MG63 (cell line): ENCODE measurements around the gene LANCL2. TPM values are rescaled to one million over a fixed set of nuclear protein-coding genes. Genes with fewer than 3 reads are reported as not detected.

ENCODE experiments used
- DNase-seq: peaks from one replicate; pipeline ENCODE4 v3.0.0-alpha.2; 2020
- H3K27me3 ChIP-seq: fragments of 250-450 bp; sonication (Bioruptor Pico); 2 replicates; pipeline ENCODE4 v1.5.1; 2020; ENCODE audit warnings: mild to moderate bottlenecking, moderate library complexity
- H3K36me3 ChIP-seq: fragments of 250-450 bp; sonication (Bioruptor Pico); 2 replicates; pipeline ENCODE4 v1.5.1; 2020; ENCODE audit warnings: mild to moderate bottlenecking, moderate library complexity
- H3K4me3 ChIP-seq: fragments of 250-450 bp; sonication (Bioruptor Pico); 2 replicates; pipeline ENCODE4 v1.5.1; 2020; ENCODE audit warnings: mild to moderate bottlenecking, moderate library complexity
- H3K9me3 ChIP-seq: fragments of 250-450 bp; sonication (Bioruptor Pico); 2 replicates; pipeline ENCODE4 v1.5.1; 2020; ENCODE audit warnings: mild to moderate bottlenecking, moderate library complexity
- total RNA-seq: library from RNA; depleted of rRNA; stranded (reverse); fragments of >200 nt; shearing (Covaris generic); gene quantifications from 2 replicates; pipeline ENCODE4 v1.2.3, GENCODE V29; 2014; ENCODE audit warnings: low replicate concordance

Gene LANCL2
- total RNA-seq, 1 experiment from 2014 or later: 13.8 TPM

DNA sequence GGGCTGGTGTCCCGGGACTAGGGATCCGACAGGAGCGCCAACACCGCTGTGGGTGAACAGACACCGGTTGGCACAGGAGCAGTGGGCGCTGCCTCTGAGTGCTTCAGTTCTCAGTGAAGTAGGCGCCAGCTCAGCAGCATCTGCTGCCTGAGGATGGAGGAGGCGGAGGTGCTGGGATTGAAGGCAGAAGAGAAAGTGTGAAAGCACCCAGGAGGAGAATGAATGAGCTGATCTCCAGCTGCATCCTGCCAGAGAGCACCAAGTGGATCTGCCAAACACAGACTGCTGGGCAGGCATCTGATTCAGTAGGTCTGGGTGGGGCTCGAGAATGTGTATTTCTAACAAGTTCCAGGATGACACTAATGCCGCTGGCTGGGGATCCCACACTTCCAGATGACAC lies 74.5 kb downstream of the LANCL2 start:
- no peak overlapping the region for H3K4me3 ChIP-seq
- DNase-seq: peak; percentile 56
- H3K27me3 ChIP-seq: no peaks in the 10 kb centered on the region
- no peaks in the 10 kb centered on the region for H3K36me3 ChIP-seq
- H3K9me3 ChIP-seq: no peaks in the 10 kb centered on the region

- no peaks in the 10 kb centered on the region for H3K36me3 ChIP-seq
- H3K27me3 ChIP-seq: no peaks in the 10 kb centered on the region
- no peaks in the 10 kb centered on the region for H3K9me3 ChIP-seq
- DNase-seq: no peak
- H3K4me3 ChIP-seq: no peak overlapping the region
Measured at GRCh38 chr7:55440040-55440690, 75.0 kb downstream of the LANCL2 start.

- Histone ChIP-seq H3K27me3 (no peaks in the 10 kb centered on the region), H3K9me3 (no peaks in the 10 kb centered on the region), H3K36me3 (no peaks in the 10 kb centered on the region), H3K4me3 (no peak overlapping the region)
- DNase-seq: no peak
Measured at GRCh38 chr7:55441002-55441401, 75.9 kb downstream of the LANCL2 start.

DNA sequence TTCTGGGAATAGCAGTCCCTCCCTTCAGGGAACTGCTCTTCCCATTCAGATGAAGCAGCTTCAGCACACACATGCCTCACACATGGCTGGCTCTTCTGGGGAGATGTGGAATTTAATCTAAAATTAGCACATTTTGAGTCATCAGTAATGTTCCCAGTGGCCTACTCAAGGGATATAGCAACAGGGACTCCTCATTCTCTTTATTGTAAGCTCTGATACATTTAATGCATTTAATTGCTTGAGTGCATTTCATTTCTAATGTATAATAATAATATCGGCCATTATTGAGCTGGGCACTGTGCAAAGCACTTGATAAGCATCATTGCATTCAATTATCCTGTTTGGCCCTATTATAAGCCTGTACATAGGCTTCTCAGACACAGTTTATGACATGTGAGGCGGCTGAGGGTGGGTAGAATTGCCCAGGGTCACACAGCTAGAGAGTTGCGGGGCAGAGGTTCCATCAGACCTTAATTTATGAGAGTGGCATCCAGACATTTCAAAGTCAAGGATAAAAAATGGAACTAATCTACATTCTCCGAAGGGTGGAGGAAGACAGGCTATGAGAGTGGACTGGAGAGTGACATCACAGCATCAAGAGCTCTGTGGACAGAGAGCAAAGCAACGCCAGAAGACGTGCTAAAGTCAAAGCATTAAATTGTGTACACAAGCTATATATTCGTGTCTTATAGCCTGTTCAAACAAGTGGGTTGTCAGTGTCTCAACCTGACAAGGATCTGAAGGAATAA lies 76.8 kb downstream of the LANCL2 start:
- Histone ChIP-seq H3K9me3 (no peaks in the 10 kb centered on the region), H3K36me3 (no peaks in the 10 kb centered on the region), H3K27me3 (no peaks in the 10 kb centered on the region), H3K4me3 (no peak overlapping the region)
- DNase-seq: no peak

DNA sequence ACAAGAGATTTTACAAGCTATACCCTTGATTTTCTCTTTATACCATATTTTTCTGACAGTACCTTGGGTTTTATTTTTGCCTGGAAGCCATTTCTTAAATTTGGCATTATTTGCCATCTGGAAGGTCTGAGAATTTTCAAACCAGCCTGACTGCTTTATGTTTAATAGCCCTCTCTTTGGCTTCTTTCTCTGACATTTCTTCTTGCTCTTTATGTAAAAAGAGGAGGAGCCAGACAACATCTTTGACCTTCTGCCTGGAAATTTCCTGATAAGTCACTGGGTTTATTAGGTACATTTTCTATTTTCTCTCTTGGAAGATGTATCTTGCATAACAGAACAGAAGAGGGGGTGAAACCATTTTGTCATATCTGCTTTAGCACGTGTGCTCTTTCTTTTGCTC lies 79.6 kb downstream of the LANCL2 start:
- Histone ChIP-seq H3K9me3 (no peaks in the 10 kb centered on the region), H3K27me3 (no peaks in the 10 kb centered on the region), H3K36me3 (no peaks in the 10 kb centered on the region), H3K4me3 (no peak overlapping the region)
- DNase-seq: no peak

GRCh38 chr7:55448526-55448925 lies 83.4 kb downstream of the LANCL2 start:
- Histone ChIP-seq H3K36me3 (no peaks in the 10 kb centered on the region), H3K4me3 (no peak overlapping the region), H3K9me3 (no peaks in the 10 kb centered on the region), H3K27me3 (no peaks in the 10 kb centered on the region)
- DNase-seq: no peak

DNA sequence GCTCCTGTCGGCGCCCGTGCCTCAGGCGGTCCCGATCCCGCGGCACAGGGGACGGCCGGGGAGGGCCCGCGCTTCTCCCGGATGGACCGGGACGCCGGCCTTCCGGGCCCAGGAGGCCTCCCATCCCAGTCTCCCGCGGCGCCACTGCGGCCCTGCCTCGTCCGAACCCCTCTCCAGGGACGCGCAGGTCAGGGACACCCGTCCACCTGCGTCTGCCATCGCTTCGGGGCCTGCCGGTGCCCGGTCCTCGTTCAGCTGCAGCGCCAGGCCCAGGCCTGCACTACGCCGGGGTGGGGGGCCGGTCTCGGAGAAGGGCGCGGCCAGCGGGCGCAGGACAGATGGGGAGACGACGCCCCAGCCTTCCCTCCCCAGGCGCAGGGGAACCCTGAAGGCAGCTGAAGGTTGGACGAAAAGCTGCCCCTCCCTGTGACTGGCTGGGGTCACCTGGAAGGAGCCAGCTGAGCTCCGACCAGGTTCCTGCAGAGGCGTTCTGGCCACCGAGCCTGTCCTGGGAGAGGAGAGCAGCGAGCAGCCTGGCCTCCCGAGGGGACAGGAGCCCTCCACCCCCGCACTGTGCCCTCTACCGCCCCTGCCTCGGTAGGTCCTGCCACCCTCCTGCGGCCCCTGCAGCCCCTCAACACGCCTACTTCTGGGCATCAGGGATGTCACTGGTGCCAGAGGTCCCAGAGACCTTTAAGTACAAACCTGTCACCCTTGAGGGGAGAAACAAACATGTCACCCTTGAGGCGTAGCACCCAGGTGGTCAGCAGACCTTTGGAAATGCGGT lies 84.3 kb downstream of the LANCL2 start:
- DNase-seq: no peak
- no peaks in the 10 kb centered on the region for H3K36me3 ChIP-seq
- no peaks in the 10 kb centered on the region for H3K9me3 ChIP-seq
- no peak overlapping the region for H3K4me3 ChIP-seq
- H3K27me3 ChIP-seq: no peaks in the 10 kb centered on the region

- Histone ChIP-seq H3K4me3 (no peak overlapping the region), H3K36me3 (no peaks in the 10 kb centered on the region), H3K27me3 (no peaks in the 10 kb centered on the region), H3K9me3 (no peaks in the 10 kb centered on the region)
- no peak for DNase-seq
Measured at GRCh38 chr7:55449992-55450535, 84.9 kb downstream of the LANCL2 start.

GRCh38 chr7:55452971-55453370 lies 87.8 kb downstream of the LANCL2 start:
- Histone ChIP-seq H3K36me3 (no peaks in the 10 kb centered on the region), H3K4me3 (no peak overlapping the region), H3K27me3 (no peaks in the 10 kb centered on the region), H3K9me3 (peaks cover 2% of the 10 kb centered on the region; the same call in 1 of the 2 replicates)
- DNase-seq: no peak

- Histone ChIP-seq H3K27me3 (no peaks in the 10 kb centered on the region), H3K4me3 (no peak overlapping the region), H3K36me3 (no peaks in the 10 kb centered on the region; the same call in 1 of the 2 replicates), H3K9me3 (peaks cover 17% of the 10 kb centered on the region)
- no peak for DNase-seq
Measured at GRCh38 chr7:55457801-55458200, 92.7 kb downstream of the LANCL2 start.

DNA sequence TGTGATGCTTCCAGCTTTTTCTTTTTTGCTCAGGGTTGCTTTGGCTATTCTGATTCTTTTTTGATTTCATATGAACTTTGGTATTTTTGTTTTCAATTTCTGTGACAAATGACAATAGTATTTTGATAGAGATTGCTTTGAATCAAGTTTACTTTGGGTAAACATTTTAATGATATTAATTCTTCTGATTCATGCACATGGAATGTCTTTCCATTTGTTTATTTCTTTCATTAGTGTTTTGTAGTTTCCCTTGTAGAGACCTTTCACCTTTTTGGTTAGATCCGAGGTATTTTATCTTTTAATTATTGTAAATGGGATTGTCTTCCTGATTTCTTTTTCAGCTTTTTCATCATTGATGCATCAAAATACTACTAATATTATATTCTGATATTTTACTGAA lies 93.2 kb downstream of the LANCL2 start:
- DNase-seq: no peak

GRCh38 chr7:55463686-55464262 lies 98.6 kb downstream of the LANCL2 start:
- peaks cover 13% of the 10 kb centered on the region for H3K36me3 ChIP-seq
- no peaks in the 10 kb centered on the region for H3K27me3 ChIP-seq
- DNase-seq: no peak
- peaks cover 14% of the 10 kb centered on the region for H3K9me3 ChIP-seq
- no peak overlapping the region for H3K4me3 ChIP-seq

More for the DNA sequence above, 93.2 kb downstream of the LANCL2 start:
- Histone ChIP-seq H3K27me3 (no peaks in the 10 kb centered on the region), H3K9me3 (peaks cover 17% of the 10 kb centered on the region), H3K4me3 (no peak overlapping the region), H3K36me3 (no peaks in the 10 kb centered on the region; the same call in 1 of the 2 replicates)

DNA sequence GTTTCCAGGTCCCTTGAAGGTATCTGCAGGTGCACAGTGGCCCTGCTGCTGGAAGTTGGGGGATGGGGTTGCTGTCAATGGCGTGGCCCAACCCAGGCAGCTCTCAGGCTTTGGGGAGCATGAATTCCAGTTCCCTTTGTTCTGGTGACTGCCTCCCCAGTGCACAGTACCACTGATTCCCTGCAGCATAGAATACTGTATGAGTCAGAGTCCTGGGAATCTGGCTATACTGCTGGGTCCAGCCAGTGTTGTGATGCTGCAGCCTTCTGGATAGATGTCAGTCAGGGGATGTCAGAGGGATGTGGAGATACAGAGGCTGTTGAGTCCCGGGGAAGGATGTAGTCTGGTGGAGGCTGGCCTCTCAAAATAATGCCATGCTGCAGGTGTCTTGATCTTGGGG lies 99.3 kb downstream of the LANCL2 start:
- H3K27me3 ChIP-seq: no peaks in the 10 kb centered on the region
- H3K9me3 ChIP-seq: peaks cover 10% of the 10 kb centered on the region
- H3K4me3 ChIP-seq: no peak overlapping the region
- no peak for DNase-seq
- H3K36me3 ChIP-seq: peaks cover 13% of the 10 kb centered on the region

DNA sequence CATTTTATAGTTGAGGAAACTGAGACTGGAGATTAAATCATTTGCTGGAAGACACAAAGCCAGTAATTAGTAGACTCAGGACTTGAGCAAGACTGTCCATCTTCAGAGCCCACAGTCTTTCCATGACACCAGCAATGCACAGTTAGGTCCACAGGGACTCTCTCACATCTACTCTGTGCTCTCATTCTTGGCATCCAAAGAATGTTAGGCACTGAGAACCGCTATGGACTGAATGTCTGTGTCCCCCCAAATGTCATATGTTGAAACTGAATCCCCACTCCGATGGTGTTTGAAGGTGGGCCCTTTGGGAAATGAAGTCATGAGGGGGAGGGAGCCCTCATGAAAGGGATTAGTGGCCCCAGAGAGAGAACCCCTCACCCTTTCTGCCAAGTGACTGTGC lies 100.6 kb downstream of the LANCL2 start:
- no peak for DNase-seq
- Histone ChIP-seq H3K4me3 (no peak overlapping the region), H3K9me3 (peaks cover 5% of the 10 kb centered on the region; the same call in 1 of the 2 replicates), H3K36me3 (peaks cover 13% of the 10 kb centered on the region), H3K27me3 (no peaks in the 10 kb centered on the region)

GRCh38 chr7:55467047-55467593 lies 102.0 kb downstream of the LANCL2 start:
- no peak for DNase-seq
- Histone ChIP-seq H3K4me3 (no peak overlapping the region), H3K27me3 (no peaks in the 10 kb centered on the region), H3K9me3 (0 out of 2 replicates have a peak, but pooled peaks cover 2% of the 10 kb centered on the region), H3K36me3 (peaks cover 13% of the 10 kb centered on the region)

DNA sequence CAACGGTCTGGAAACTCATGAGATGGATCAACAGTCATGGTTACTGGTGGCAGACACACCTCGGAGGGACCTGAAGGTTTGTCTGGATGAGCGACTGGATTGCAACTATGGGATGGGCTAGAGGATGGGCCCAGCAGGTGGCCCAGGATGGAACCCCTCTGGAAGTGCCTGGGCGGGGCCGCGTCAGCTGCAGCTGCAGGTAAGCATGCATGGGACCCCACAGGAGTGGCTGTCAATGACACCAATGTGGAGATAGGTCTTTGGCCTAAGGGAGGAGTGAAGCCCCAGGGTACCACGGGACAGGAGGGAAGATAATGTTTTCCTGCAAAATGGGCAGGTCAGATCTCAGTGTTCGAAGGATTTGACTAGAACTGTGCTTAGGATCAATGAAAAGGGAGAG lies 103.4 kb downstream of the LANCL2 start:
- Histone ChIP-seq H3K4me3 (no peak overlapping the region), H3K36me3 (peaks cover 13% of the 10 kb centered on the region), H3K27me3 (no peaks in the 10 kb centered on the region), H3K9me3 (no peaks in the 10 kb centered on the region)
- DNase-seq: no peak
